HG03442 (cell line): ENCODE measurements around the gene SUPT3H.

Experiments used
- ATAC-seq: cut with Tn5 transposase; IDR thresholded peaks from one replicate; pipeline ENCODE4 v1.9.1; 2021; ENCODE audit warnings: mild to moderate bottlenecking, moderate library complexity; ENCODE audit not compliant: unreplicated experiment

SUPT3H gene

DNA sequence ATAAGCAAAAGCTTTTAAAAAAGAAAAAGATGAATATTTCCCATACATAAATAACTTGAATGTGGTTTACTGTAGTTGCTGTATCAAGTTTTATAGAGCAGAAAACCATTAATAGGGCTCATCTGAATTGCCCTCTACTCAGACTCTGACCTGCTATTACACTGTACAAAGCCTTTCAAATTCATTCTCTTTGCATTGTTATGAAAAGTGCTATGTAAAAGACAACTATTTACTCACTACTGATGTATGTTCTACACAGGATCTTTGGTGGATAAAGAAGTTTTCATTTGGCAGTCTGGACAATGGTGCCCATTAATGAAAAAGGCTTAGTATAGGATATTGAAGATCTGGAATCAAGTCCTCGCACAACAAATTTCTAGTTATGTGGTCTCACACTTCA lies 248.7 kb downstream of the SUPT3H start:
- ATAC-seq, result no peak

DNA sequence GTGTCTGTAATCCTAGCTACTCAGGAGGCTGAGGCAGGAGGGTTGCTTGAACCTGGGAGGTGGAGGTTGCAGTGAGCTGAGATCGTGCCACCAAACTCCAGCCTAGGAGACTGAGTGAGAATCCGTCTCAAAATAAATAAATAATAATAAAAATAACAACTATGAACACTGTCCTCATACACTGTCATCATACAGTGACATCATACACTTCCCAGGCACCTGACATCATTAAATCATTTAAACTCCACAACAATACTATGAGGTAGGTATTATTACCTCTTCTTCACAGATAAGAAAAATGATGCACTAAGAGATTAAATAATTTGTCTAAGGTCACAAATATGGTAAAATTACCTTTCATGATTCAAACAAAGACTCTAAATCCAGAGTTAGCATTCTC lies 250.5 kb downstream of the SUPT3H start:
- no peak for ATAC-seq

DNA sequence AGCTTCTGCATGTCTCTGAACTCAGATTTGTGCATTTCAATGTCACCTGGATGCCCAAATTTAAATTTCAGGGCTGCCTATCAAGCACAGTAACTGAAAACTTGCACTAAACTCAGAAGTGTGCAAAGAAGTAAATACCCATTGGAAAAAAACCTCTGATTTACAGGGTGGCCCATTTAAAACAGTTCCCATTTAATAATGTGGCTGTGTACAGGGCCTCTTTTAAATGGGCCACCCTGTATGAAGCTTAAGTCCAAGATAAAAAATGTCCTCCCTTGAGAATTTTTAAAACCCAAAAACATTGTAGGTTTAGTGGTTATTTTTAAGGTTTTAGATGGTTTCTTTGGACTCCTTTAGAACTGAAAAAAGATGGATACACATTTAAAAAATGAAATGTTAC lies 251.7 kb downstream of the SUPT3H start:
- ATAC-seq, result no peak

DNA sequence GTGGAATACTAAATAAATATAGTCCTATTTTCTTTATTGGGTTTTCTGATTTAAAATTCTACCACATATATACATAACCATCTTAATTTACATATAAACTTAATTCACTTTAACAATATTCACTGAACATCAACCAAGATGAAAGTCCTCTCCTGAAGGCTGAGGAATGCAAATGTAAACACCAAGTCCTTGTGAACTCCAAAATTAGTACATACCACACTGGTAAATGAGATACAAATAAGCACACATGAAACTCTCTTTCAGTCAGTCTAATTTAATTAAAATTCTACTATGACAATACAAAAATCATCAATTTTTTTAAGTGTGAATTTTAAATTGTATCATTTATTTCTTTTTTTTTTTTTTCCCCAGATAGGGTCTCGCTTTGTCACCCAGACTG lies 254.7 kb downstream of the SUPT3H start:
- no peak for ATAC-seq

DNA sequence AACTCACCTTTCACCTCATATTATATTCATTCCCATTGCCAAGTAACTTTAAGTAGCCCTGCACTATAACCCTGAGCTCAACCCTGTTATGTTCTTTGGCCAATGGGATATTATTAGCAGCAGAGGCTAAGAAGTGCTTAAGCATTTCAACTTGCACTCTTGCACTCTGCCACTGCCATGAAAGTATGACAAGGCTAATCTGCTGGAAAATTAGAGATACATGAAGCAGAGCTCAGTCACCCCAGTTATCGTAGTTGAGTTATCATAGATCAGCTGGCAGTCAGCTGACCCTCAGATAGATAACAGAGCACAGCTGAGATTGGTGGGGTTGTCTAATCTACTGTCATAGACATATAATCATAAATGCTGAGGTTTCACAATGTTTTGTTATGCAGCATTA lies 259.0 kb downstream of the SUPT3H start:
- ATAC-seq, result no peak

DNA sequence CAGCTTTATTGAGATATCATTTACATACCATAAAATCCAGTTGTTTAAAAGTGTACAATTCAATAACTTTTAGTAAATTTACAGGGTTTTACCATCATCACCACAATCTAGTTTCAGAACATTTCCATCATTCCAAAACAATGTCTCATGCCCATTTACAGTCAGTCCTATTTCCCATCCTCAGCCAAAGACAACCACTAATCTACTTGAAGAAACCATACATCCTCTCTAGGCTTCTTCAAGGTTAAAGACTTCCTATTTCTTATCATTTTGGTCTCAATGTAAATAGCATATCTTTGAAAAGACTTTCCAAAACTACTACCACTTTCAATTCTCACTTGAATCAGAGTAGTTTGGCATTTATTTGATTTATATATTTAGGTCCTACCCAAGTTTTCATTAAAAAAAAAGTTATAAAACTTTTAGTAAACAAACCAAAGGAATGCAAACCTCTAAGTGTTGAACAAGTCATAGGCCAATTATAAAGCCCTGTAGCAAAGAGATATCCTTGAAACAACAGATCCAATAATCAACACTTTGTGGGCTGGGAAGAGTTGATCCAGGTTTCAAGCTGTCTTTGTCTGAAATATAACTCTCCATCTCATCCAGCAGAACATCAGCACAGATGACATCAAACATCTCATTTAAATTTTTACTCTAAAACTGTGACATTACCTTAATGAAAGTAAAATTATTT lies 260.9 kb downstream of the SUPT3H start:
- no peak for ATAC-seq

DNA sequence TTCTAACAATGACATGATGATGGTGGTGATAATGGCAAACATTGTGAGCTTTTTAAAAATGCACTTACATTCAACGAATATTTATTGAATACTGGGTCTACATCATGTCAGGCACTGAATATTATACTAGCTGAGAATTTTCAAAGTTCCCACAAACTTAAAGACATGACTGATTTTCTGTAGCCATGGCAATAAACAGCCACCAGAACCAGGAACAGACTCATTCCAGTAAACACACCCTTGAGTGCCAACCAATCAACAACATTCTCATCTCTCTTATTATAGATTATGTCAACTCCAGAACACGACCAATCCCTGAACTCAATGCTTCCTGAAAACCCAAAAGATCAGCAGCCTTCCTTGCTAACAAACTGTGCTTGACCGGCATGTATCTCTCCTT lies 262.0 kb downstream of the SUPT3H start:
- no peak for ATAC-seq

DNA sequence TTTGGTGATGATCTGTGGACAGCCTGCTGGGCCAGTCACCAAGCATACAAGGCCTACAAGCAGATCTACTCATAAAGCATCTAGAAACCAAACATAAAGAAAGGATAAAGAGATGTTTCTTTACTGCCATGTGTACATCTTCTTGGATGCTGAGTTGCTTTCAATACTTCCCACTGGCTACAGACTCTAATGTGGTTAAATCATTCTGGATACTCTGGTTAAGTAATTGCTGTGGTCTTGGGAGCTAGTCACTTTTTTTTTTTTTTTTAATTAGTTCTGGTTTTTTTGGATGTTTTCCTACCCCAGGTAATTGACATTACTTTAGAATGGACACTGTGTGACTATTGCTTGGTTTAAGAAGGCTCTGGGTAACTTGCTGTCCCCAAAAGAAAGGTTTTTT lies 265.0 kb downstream of the SUPT3H start:
- ATAC-seq, result no peak

DNA sequence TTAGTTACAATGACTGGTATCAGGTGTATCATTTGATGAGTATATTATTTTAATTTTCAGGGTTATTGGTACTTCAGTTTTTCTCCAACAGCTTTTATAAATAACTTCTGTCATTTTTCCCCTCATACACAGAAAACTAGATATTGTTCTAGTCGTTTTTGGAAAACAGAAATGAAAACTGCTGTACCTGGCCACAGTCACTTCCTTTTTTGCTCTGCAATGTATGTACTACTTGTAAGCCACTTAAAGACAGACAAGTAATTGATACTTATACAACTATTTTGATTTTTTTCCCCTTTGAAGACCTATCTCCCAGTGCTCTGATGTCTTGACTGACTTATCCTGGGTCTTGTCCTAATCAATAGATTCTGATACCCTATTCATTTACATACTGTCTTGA lies 268.2 kb downstream of the SUPT3H start:
- ATAC-seq, result no peak

DNA sequence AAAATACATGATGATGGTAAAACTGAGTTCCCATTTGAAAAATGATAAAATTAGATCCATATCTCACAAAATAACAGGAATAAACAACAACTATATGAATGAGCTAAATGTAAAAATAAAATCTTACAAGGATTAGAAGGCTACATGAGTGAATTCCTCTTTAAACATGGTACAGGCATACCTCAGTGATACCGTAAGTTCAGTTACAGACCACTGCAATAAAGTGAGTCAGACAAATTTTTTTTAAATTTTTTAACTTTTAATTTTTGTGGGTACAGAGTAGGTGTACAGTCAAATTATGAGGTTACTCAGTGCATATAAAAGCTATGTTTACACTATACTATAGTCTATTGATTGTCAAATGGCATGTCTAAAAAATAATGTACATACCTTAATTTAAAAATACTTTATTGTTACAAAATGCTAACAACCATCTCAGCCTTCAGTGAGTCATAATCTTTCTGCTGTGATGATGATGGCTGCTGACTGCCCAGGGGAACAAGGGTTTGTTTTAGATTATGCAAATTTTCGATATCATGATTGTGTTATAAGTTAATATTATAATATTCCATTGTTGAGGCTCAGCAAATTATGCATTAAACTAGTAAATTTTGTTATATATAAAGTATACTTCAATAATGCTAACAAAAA lies 272.4 kb downstream of the SUPT3H start:
- no peak for ATAC-seq

DNA sequence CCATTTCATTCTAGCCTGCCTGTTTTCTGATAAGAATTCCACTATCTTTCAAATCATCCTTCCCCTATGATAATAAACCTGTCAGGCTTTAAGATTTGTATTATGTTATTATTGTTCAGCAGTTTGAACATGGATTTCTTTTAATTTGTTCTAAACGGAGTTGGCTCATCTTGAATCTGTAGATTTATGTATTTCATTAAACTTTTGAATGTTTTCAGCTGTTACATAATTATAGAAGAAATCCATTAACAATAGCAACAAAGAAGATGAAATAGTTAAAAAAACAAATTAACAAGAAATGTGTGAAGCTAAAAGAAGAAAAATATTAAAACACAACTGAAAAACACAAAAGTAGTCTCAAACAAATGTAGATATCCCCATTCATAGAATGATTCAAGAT lies 273.3 kb downstream of the SUPT3H start:
- ATAC-seq, result no peak

DNA sequence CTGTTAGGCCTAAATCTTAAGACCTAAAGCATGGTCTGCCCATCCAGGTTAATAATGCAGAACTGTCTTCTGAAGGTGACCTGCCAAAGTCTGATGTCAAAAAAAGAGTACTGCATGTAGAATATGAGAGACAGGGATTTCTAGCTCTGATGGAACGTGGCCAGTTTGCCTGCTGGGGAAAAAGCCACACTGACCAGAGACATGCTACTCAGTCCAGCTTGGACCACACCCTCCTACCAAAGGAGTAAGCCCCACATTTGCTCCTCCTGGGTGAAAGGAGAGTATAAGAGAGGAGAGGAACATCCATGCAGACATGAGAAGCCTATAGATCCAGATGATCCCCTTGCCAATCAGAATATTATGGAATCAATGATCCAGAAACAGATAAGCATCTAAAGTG lies 279.5 kb downstream of the SUPT3H start:
- ATAC-seq, result no peak

DNA sequence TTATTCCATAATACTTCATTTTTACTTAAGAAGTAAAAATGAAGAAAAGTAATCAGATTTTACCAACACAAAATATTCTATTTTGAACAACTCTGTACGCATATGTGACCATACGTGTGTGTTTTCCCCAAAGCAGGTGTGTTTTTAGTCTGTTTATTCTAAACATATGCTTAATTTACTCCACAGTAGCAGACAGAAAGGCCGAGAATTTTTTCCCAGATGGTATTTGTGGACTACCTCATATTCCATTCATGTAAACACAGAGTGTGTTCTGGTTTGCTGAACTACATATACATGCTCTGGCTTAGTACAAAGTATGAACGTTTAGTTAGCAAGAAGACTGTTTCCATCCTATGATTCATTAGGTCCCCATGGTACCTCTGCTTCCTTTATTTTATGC lies 282.9 kb downstream of the SUPT3H start:
- ATAC-seq, result no peak

DNA sequence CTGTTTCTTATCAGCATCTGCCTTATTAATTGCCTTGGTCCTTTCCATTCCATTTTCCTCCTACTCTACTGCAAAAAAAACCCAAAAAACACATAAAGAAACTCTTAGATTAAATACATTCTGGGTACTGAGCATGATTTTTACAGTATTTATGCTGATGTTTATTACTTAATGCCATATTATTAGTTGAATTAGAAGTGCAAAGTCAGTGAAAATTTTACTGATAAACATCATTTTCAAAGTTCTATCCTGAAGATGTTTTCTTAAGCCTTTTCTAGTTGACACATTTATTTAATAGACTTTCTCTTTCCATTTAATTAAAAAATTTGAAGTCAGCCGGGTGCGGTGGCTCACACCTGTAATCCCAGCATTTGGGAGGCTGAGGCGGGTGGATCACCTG lies 285.6 kb downstream of the SUPT3H start:
- ATAC-seq, result no peak

DNA sequence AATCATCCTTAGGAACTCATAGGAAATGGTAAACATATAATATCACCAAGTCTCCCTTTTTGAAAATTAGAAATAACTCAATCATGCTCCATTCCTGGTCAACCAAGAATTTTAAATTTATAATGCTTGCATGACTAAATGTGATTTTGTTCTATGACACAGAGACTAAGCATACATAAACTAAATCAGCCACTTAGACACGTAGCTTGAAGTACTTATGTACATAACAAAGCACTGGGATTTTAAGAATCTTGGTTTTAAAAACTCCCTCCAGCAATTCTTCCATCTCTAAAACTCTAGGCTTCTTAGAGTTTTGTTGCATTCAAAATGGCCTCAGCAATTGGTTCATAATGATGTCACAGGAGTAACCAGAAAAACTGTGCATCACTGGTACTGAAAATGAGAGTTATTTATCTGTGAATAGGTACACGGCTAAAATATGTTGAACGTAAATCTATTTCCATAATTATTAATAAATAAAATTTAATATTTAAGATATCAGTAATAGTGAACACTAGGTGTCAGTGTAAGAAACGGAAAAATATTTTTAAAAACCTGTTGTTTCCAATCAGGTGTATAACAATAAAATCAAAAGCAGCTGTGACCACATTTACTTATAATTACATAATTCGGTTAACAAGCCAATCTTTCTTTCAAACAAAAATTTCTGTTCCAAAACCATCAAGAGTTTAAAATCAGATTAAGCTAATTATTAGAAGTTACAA lies 291.2 kb downstream of the SUPT3H start:
- ATAC-seq, result no peak

DNA sequence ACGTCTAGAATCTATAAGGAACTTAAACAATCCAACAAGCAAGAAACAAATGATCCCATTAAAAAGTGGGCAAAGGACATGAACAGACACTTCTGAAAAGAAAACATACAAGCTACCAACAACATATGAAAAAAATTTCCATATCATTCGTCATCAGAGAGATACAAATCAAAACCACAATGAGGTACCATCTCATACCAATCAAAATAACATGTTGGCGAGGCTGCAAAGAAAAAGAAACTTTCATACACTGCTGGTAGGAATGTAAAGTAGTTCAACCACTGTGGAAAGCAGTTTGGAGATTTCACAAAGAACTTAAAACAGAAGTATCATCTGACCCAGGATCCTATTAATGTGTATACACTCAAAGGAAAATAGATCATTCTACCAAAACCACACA lies 293.5 kb downstream of the SUPT3H start:
- ATAC-seq, result no peak

DNA sequence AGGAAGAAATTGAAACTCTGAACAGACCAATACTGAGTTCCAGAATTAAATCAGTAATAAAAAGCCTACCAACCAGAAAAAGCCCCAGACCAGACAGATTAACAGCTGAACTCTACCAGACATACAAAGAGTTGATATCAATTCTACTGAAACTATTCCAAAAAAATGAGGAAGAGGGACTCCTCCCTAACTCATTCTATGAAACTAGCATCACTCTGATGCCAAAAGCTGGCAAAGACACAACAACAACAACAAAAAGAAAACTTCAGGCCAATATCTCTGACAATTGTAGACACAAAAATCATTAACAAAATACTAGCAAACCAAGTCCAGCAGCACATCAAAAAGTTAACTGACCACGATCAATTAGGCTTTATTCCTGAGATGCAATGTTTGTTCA lies 295.6 kb downstream of the SUPT3H start:
- no peak for ATAC-seq

DNA sequence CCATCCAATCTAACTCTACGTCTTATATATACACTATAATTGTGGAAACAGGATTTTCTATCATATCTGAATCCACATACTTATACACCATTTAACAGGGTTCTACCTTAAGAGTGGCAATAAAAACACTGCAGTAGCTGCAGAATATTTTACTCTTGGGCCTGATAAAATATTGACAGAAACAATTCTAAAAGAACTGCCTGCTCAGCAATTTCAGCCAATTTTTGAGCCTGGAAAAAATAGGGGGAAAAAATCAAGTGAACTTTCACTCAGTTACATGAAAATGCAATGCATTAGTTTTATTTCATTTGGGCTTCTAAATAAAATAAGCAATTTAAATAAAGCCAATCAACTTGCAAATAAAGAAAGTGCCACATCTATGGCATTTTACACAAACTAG lies 296.1 kb downstream of the SUPT3H start:
- no peak for ATAC-seq

DNA sequence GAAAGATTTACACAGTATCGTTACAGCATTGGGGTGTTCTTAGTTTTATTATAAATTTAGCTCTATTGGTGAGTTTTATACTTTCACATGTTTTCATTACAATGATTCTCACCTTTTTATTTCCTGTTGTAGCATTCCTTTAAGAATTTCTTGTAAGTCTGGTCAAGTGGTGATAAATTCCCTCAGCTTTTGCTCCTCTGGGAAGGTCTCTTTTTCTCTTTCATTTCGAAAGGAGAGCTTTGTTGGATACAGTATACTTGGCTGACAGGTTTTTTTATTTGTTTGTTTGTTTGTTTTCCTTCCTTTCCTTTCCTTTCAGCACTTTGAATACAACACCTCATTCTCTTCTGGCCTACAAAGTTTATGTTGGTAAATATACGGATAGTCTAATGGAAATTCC lies 299.3 kb downstream of the SUPT3H start:
- ATAC-seq, result no peak

DNA sequence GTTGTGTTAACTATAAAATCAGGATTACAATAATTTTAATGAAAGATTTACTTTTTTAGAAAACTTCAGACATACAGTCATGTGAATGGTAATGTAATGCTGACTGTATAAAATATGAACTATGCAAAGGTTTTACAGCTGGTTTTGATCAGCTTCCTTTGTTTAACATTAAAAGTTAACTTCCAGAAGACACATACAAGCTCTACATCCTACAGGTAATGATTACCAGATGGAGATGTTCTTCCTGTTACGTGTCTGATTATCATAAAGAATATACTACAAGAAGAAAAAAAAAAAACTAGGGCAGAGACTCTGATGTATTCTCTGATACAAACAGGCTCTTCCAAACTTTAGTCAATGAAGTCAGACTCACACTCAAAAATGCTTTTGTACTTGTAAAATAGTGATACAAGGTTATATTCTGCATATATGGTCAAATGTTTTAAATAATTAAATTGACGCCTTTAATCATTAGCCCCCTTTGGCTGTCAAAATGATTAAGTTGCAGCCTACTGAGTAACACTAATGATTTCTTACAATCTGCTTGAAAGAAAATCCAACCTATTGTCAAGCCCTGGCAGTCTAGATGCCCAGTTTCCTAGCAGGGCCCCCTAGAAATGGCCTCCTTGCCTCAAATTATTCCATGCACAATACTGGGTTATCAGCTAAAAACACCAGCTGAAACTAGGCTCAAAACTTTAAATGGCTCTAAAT lies 301.4 kb downstream of the SUPT3H start:
- ATAC-seq, result no peak

DNA sequence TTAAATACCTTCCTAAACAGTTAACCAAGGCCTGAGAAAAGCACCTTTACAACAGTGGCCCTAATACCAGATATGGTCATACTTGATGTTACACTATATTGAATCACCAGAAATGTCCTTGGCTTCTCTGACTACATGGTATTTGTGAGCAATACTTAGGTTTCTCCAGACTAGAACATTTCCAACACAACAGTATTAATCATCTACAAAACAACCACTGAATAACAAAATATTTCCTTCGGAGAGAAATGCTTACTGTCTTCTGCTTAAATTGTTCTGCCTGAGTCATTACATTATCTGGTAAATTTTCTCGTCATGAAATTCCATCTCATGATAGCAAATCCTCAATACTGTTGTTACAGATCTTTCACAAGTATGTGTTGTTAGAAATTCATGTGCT lies 302.5 kb downstream of the SUPT3H start:
- ATAC-seq, result no peak

DNA sequence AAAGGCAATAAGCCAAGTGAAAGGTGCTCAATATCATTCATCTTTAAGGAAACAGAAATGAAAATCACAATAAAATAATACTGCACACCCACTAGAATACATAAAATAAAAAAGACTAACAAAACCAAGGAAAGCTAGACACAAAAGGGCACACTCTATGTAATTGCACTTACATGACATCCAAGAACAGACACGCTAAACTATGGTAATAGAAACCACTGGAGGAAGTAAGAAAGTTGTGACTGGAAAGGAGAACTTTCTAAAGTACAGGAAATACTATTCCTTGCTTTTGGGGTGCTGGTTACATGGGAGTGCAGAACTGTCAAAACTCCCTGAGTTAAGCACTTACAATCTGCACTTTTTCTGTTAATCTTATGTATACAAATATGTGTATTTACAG lies 303.3 kb downstream of the SUPT3H start:
- no peak for ATAC-seq
